Amniotic epithelial cell (primary cell): ENCODE measurements around the gene PMS2.
"Not testable (repeated sequence)": the region's sequence is repeated elsewhere in the genome, so short reads cannot be mapped to it uniquely, and the experiment has no call there.

Source experiments
- DNase-seq: peaks from one replicate; pipeline ENCODE4 v3.0.0-alpha.2; 2010; ENCODE audit warnings: low read depth

PMS2 gene

DNA sequence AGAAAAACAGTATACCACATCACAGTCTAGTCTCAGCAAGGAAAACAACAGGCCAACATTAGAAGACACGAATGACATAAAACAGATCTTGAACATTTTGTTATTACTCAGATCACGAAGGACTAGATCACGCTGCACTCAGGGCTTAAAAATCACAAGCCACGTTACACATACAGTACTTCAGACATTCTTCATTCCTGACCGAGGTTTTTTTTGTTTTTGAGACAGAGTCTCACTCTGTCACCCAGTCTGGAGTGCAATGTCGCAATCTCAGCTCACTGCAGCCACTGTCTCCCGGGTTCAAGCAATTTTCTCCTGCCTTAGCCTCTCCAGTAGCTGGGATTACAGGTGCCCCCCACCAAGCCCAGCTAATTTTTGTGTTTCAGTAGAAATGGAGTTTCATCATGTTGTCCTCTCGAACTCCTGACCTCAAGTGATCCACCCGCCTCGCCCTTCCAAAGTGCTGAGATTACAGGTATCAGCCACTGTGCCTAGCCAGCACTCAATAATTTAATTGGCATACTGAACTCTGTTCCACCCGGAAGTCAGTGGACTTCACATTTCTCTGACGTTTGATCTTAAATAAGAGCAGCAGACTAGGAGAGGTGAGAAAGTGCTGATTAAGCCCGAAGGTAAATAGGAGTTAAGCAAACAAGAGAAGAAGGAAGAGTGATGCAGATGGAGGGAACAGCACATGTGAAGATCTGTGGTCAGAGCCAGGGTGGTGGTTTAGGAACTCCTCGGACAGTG, 3.7 kb upstream of the PMS2 start:
- peak; percentile 80 for DNase-seq

DNA sequence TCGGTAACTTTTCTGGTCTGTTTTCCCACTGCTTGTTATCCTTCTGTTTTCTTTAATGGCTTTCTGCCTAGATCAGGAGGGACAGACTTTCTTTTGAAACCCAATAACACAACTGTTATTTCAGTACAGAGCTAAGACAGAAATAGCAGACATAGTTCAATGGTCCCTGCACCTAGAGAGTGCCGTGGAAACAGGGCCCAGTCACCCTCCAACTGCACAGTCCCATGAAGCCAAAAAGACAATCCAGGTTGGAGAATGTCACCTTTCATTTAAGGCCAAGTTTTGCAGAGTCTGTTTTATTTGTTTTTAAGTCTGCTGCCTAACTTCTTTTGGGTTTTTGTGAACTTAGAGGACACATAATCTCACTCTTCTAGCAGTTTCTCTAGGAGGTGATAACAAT, 2.7 kb upstream of the PMS2 start:
- DNase-seq = no peak

- not testable (repeated sequence) for DNase-seq
These were observed 1.5 kb upstream of the PMS2 start for GRCh38 chr7:6010370-6010769.

DNA sequence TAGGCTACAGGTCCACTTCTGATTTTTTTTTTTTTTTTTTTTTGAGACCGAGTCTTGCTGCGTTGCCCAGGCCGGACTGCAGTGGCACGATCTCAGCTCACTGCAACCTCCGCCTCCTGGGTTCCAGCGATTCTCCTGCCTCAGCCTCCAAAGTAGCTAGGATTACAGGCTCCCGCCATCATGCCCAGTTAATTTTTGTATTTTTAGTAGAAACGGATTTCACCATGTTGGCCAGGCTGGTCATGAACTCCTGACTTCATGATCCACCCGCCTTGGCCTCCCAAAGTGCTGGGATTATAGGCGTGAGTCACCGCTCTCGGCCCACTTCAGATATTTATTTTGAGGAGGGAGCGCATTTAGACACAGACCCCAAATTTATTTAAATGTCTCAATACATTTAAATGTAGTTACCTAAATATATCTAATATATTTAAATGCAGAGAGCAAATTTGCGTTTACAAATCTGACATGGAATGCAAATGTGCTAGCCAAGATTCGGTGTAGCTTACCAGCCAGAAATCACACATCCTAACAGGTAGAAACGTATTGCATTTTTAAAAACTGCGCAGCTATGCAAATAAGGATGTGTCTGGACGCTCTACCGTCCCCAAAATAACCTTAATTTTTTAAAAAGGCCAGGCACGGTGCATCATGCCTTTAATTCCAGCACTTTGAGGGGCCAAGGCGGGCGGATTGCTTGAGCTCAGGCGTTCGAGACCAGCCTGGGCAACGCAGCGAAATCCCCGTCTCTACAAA, 836 bp downstream of the PMS2 start:
- peak; percentile 29 for DNase-seq

- no peak for DNase-seq
These were observed 1.5 kb downstream of the PMS2 start for GRCh38 chr7:6007386-6007785.

- DNase-seq = peak; percentile 64
These were observed 11.5 kb downstream of the PMS2 start for GRCh38 chr7:5997210-5997808.

DNA sequence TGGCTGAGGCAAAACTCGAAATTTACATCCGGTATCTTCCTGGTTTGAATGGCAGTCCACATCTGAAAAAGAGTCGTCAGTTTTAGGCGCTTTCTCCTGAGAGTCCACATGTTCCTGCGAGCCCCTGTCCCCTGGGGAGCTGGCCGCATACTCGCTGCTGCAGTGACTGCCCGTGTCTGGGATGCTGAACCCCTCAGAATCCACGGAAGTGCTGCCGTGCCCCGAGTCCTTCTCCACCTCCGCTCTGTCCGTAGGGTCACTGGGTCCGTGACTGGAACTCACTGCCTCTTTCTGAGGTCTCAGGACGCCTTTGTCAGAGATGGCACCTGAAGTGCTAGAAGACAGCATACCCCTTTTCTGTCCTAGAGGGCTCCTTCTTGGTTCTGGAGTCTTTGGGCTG, 21.8 kb downstream of the PMS2 start:
- not testable (repeated sequence) for DNase-seq

DNA sequence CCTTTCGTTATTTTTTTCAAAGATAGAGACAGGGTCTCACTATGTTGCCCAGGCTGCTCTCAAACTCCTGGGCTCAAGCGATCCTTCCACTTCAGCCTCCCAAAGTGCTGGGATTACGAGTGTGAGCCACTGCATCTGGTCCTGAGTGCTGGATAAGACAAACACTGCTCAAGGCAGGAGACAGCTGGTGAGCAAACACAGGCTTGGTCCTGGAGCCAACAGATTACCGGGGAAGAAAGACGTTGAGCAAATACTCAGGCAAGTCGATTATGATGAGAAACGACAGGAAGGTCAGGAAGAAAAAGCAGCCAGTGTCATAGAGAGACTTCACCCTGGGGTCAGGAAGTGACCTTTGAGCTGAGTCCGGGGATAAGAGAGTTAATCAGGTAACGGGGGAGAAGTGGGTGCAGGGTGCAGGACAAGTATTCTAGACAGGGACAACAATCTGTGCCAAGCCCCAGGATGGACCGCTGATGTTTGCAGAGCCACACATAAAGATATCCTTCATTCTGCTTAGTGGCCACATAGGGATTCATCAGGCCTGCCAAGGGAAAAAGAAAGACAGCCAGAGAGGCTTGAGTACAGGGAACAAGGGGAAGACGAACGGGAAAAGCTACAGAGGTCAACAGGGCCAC, 29.1 kb downstream of the PMS2 start:
- DNase-seq = not testable (repeated sequence)

DNA sequence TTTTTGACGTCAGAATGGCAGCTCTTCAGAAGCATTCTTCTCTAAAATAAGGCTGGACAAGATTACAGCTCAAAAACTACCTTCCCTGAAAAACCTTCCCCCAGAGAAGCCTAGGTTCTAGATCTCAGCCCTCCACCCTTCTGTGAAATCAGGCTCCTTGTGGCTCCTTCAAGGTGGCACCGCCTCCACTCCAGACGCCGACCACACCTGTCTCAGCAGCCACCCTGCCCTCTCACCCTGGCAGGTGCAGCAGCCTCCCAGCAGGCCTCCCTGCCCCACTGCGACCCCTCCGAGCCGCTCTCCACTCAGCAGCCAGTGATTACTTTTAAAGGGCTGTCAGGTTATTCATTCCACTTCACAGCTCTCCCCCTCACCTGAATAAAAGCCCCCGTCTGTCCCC, 35.3 kb downstream of the PMS2 start:
- DNase-seq = not testable (repeated sequence)

DNA sequence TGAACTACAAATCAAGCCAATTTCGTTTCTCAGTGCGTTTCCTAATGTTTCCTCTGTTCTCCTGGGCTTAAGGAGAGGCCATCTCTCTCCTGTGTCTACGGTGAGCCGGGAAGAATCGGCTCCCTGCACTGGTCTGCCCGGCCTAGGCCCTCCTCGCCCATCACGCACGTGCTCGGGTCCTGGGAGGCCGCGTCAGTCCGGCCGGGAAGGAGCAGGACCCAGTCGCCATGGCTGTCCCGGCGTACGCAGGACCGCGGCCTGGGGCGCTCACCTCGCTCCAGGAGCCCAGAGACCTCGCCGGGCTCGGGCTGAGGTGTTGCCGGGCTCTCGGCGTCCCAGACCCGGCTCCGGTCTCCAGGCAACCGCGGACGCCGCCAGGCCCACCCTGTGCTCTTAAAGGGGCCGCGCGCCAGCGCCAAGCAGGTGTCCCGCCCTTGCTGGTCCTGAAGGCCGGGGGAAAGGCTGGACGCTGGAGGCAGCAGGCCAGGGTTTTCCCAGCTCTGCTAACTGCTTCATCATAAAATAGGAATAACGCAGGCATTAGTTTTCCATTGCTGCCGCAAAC, 38.4 kb downstream of the PMS2 start, which contains the start of gene RSPH10B:
Gene RSPH10B (minus strand): TSS at position 343 of the 565 bp plus-strand sequence. CDS start 3,573 bp downstream, outside the sequence.
- DNase-seq = not testable (repeated sequence)

GRCh38 chr7:5963810-5964209, 45.0 kb downstream of the PMS2 start:
- not testable (repeated sequence) for DNase-seq

GRCh38 chr7:5963205-5963604, 45.6 kb downstream of the PMS2 start:
- not testable (repeated sequence) for DNase-seq

DNA sequence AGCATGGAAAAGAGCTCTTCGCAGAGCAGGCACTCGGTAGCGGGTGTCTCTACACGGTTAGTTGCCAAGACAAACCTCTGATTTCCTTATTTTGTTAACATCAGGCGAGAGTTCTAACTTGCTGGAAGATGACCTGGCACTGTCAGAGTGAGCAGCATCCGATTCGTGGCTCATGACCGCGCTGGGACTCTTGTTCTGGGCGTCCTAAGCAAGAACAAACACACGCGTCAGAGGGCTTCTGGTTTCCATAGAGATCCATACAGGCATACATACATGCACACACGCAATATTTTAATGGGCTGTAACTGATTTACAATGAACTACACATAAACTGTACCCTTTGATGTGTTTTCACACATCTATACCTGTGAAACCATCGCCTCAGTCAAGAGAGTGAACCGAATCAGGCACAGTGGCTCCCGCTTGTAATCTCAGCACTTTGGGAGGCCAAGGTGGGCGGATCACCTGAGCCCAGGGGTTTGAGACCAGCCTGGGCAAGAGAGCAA, 73.9 kb downstream of the PMS2 start:
- DNase-seq = not testable (repeated sequence)

GRCh38 chr7:5931905-5932644, 76.8 kb downstream of the PMS2 start:
- DNase-seq = peak; percentile 61

DNA sequence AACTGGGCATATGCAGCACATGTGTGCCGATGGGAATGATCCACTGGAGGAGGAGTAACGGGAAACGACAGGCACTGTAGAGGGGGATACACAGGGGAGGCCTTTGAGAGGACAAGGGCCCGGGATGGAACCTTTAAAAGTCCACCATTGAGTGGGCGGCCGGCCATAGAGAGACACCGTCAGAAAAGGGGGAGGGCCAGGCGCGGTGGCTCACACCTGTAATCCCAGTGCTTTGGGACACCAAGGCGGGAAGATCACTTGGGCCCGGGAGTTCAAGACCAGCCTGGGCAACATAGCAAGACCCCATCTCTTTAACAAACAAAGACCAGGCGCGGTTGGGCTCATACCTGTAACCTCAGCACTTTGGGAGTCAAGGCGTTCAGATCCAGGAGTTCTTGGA, 77.6 kb downstream of the PMS2 start:
- DNase-seq = not testable (repeated sequence)

- not testable (repeated sequence) for DNase-seq
These were observed 78.6 kb downstream of the PMS2 start for GRCh38 chr7:5930290-5930689.

DNA sequence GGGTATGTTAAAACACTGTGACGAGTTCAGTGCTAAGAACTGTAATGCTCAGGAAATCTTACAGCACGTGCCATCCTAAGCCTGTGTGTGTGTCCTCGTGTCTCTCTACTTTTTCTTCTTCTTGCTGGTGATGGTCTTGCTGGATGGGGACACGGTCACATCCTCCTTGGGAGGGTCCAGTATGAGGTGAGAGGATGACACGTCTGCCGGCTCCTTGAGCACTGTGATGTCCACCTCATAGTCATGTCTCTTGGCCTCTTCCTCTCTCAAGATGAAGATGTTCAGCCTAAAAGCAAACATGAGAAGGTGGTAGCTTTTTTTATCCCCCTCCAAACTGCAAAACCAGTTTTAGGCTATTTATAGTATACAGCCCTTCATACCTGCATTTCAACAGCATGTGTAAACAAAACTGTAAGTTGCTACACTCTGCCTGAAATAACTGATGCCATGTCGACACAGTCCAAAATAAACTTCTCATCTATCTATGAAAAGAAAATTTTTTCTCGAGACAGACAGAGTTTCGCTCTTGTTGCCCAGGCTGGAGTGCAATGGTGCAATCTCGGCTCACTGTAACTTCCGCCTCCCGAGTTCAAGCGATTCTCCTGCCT, 82.5 kb downstream of the PMS2 start:
- DNase-seq = not testable (repeated sequence)

DNA sequence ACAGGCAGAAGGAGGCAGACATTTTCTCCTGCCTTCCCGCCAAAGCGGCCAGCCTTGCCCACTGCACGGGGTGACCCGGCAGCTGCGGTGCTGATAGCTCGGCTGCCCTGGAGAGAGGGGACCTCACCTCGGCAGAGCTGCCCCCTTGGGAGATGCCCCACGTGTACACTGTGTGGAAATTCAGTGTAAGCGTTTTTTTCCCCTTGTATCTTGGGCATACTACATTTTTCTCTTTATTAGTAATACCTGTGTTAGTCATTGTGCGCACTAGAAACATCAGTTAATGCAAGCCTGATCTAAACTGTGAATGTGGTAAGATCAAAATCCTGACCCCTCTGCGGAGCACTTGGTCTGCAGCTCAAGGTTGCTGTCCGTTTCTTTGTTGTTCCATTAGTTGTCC, 84.2 kb downstream of the PMS2 start:
- DNase-seq = not testable (repeated sequence)

DNA sequence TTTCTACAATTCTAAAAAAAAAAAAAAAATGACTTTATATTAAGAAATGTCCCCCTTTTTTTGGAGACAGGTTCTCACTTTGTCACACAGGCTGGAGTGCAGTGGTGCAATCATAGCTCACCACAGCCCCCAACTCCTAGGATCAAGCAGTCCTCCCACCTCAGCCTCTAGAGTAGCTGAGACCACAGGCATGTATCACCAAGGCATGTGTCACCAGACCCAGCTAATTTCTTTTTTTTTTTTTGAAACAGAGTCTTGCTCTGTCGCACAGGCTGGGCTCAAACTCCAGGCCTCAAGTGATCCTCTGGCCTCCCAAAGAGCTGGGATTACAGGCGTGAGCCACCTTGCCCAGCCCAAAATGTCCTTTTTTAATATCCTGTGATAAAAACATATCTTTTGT, 84.7 kb downstream of the PMS2 start:
- not testable (repeated sequence) for DNase-seq
